Measurements from ENCODE around the gene GALNT9. TPM values are rescaled to one million over a fixed set of nuclear protein-coding genes. Genes with fewer than 3 reads are reported as not detected.

Gene GALNT9
- total RNA-seq, 2 experiments from 2014 or later = not detected

DNA sequence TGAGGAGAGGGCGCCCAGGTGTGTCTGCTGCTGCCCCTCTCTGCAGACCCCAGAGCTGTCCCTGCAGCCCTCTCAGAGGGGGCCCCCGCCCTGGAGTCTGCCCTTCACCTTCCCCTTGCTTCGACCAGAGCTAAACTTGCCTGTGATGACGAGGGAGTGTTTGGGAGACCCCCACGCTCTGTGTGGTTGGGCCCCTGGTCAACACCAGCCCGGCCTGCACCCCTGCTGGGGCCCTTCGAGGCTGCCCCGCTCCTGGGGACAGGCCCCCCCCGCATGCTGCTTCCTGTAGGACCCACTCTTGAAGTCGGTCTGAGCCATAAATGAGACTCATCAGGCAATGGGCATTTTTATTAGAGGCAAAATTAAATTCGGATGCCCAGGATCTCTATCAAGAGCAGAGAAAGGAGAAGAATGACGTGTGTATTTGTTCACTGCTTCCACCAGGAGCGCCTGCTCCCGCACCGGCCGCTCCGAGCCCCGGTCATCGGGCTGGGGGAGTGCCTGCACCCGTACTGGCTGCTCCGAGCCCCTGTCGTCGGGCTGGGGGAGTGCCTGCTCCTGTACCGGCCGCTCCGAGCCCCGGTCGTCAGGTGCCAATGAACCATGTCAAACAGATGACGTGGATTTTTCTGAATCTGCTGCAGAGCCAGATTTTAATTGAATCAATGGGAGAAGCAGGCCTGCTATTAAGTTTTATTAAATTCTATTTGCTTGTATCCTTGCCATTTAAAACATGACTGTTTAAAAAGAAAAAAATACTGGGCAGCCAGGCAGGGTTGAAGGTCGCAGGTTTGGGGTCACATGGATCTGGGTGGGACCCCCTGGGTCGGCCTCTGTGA, 137.5 kb downstream of the GALNT9 start:
- H3K27ac Mint-ChIP-seq = no peak overlapping the region
- no peak for DNase-seq
- ChIA-PET CTCF (no interaction called here), POLR2A (no interaction called here)
- peaks cover 23% of the 10 kb centered on the region for H3K4me1 Mint-ChIP-seq
- H3K9me3 Mint-ChIP-seq = peaks cover 12% of the 10 kb centered on the region
- peaks cover 7% of the 10 kb centered on the region for H3K36me3 Mint-ChIP-seq (ENCODE audit: low read depth)
- H3K4me3 Mint-ChIP-seq = no peak overlapping the region
- no peaks in the 10 kb centered on the region for H3K27me3 Mint-ChIP-seq

DNA sequence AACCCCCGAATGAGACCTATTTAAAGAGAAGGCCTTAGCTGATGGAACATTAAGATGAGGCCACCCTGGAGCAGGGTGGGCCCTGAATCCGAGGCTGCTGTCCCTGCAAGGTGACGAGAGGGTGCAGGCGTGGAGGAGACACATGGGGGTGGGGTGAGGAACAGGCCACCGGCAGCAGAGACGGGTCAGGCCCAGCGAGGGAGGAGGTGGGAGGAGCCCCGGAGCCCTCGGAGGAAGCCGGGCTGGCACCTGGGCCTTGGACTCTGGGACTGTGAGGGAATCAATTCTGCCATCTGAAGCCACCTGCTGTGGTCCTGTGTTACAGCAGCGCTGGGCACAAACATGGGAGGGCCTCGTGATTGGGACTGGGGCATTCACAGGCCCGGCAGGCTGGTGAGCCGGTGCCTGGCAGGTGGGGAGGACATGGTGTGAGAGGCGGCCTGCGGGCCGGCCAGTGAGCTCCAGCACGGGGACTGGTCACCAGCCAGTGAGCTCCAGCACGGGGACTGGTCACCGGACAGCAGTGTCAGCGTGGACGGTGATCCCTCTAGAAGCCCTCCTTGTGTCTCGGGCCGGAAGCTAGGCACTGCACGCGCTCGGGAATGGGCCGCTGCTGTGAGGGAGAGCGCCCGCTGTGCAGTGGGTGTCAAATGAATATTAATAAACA, 138.4 kb downstream of the GALNT9 start:
- H3K27ac Mint-ChIP-seq = peak overlapping the region; percentile 21
- POLR2A ChIA-PET = no interaction called here
- H3K36me3 Mint-ChIP-seq (ENCODE audit: low read depth) = peaks cover 8% of the 10 kb centered on the region
- peak overlapping the region; percentile 96 for H3K4me3 Mint-ChIP-seq
- H3K9me3 Mint-ChIP-seq = peaks cover 12% of the 10 kb centered on the region
- peaks cover 31% of the 10 kb centered on the region for H3K4me1 Mint-ChIP-seq
- CTCF ChIA-PET = no interaction called here
- no peaks in the 10 kb centered on the region for H3K27me3 Mint-ChIP-seq
- DNase-seq = no peak

GRCh38 chr12:132190012-132190755, 139.2 kb downstream of the GALNT9 start:
- no peak for DNase-seq

DNA sequence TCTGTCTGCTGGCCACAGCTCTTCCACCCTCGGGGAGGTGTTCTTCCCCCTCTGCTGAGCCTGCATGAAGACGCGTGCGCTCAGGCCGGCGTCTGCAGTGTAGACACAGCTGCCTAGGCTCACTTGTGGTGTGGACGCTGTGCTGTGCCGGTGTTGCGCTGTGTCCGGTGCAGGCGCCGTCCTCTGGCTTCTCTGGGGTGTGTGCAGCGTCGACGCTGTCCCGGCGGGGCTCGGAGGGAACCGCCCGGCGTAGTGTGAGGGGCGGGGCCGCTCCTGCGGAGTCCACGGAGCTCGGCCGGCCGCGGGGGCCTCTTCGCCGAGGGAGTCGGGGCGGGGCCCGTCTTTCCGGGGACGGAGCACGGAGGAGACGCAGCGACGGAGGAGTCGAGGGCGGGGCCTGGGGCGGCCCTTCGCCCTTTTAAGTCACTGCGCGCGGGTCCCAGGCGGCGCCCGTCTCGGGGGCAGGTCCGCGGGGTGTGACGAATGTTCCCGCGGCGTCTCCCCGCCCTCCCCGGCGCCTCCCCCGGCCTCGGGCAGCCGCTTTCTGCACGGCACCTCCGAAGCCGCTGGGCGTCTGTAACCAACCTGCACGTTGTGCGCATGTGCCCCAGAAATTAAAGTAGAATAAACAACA, 139.9 kb downstream of the GALNT9 start:
- POLR2A ChIA-PET = interaction anchor here (0.7 to 2.5 kb wide), 9 partner anchors 11 to 317 kb away, joined by 3 to 16 read pairs (median 4); no protein-coding TSS in a partner anchor

More at GRCh38 chr12:132190012-132190755, 139.2 kb downstream of the GALNT9 start:
- H3K27ac Mint-ChIP-seq = peak overlapping the region; percentile 90
- peaks cover 39% of the 10 kb centered on the region for H3K4me1 Mint-ChIP-seq
- CTCF ChIA-PET = interaction anchor here (1.6 to 1.7 kb wide), 2 partner anchors 10 to 36 kb away, joined by 3 to 4 read pairs; no protein-coding TSS in a partner anchor
- peak overlapping the region; percentile 96 for H3K4me3 Mint-ChIP-seq
- POLR2A ChIA-PET = interaction anchor here (1.2 to 2.5 kb wide), 6 partner anchors 11 to 316 kb away, joined by 3 to 16 read pairs (median 4); no protein-coding TSS in a partner anchor
- H3K9me3 Mint-ChIP-seq = peaks cover 12% of the 10 kb centered on the region
- peaks cover 4% of the 10 kb centered on the region for H3K27me3 Mint-ChIP-seq
- peaks cover 12% of the 10 kb centered on the region for H3K36me3 Mint-ChIP-seq (ENCODE audit: low read depth)

DNA sequence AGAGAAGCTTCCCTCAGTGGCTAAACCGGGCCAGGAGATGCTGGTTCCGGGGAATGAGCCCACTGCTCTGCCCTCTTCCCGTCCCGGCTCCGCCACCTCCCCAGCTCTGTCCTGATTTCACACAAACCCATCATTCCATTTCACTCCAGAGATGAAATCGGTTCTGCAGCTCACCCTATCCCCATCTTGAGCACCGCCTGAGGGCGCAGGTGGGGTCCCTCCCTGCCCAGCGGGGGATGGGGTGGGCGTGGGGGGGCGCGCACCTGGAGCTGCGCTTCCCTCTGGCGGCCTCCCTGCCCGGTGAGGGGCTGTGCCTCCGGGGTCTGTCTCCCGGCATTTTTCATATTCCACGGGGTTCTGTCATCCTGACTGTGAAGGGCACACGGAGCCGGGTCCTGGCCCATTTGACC, 140.5 kb downstream of the GALNT9 start:
- H3K27ac Mint-ChIP-seq = peak overlapping the region; percentile 81
- peaks cover 40% of the 10 kb centered on the region for H3K4me1 Mint-ChIP-seq
- H3K36me3 Mint-ChIP-seq (ENCODE audit: low read depth) = peaks cover 12% of the 10 kb centered on the region
- POLR2A ChIA-PET = interaction anchor here (0.7 to 2.5 kb wide), 9 partner anchors 10 to 318 kb away, joined by 3 to 16 read pairs (median 4); no protein-coding TSS in a partner anchor
- peak overlapping the region; percentile 96 for H3K4me3 Mint-ChIP-seq
- no peak for DNase-seq
- H3K9me3 Mint-ChIP-seq = peaks cover 7% of the 10 kb centered on the region
- peaks cover 11% of the 10 kb centered on the region for H3K27me3 Mint-ChIP-seq
- CTCF ChIA-PET = interaction anchor here (1.6 to 1.7 kb wide), 2 partner anchors 9 to 35 kb away, joined by 3 to 4 read pairs; no protein-coding TSS in a partner anchor

More for the DNA sequence above, 139.9 kb downstream of the GALNT9 start:
- Mint-ChIP-seq H3K36me3 (ENCODE audit: low read depth) (peaks cover 12% of the 10 kb centered on the region), H3K4me3 (peak overlapping the region; percentile 96), H3K27ac (peak overlapping the region; percentile 90), H3K4me1 (peaks cover 40% of the 10 kb centered on the region), H3K9me3 (peaks cover 12% of the 10 kb centered on the region), H3K27me3 (peaks cover 7% of the 10 kb centered on the region)
- DNase-seq = peak; percentile 97
- CTCF ChIA-PET = interaction anchor here (1.6 to 1.7 kb wide), 2 partner anchors 10 to 36 kb away, joined by 3 to 4 read pairs; no protein-coding TSS in a partner anchor

DNA sequence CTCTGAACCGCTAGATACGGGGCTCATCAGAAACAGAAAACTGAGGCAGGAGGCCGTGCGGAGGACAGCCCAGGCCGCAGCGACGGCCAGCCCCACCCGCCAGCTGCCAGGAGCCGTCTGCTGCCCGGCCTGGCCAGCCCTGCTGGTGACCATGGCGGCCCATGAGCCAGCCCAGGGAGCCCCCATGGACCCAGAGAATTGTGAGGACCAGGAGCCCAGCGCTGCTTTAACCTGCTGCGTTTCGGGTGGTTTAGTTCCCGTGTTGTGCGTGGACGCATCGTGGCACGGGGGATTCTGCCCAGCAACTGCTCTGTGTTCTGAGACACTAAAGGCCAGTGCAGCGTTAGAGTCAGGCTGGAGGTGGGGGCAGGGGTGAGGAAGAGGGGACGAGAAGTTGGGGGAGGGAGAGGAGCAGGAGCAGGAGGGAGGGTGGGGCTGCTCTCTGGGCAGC, 140.9 kb downstream of the GALNT9 start:
- Mint-ChIP-seq H3K27me3 (peaks cover 11% of the 10 kb centered on the region), H3K36me3 (ENCODE audit: low read depth) (peaks cover 11% of the 10 kb centered on the region), H3K4me3 (peak overlapping the region; percentile 60), H3K9me3 (peaks cover 4% of the 10 kb centered on the region), H3K27ac (no peak overlapping the region), H3K4me1 (peaks cover 40% of the 10 kb centered on the region)
- DNase-seq = no peak
- CTCF ChIA-PET = interaction anchor here (1.6 kb wide), 1 partner anchor 35 kb away, joined by 4 read pairs; no protein-coding TSS in a partner anchor
- POLR2A ChIA-PET = interaction anchor here (0.9 to 2.5 kb wide), 5 partner anchors 10 to 318 kb away, joined by 3 to 16 read pairs (median 4); no protein-coding TSS in a partner anchor

DNA sequence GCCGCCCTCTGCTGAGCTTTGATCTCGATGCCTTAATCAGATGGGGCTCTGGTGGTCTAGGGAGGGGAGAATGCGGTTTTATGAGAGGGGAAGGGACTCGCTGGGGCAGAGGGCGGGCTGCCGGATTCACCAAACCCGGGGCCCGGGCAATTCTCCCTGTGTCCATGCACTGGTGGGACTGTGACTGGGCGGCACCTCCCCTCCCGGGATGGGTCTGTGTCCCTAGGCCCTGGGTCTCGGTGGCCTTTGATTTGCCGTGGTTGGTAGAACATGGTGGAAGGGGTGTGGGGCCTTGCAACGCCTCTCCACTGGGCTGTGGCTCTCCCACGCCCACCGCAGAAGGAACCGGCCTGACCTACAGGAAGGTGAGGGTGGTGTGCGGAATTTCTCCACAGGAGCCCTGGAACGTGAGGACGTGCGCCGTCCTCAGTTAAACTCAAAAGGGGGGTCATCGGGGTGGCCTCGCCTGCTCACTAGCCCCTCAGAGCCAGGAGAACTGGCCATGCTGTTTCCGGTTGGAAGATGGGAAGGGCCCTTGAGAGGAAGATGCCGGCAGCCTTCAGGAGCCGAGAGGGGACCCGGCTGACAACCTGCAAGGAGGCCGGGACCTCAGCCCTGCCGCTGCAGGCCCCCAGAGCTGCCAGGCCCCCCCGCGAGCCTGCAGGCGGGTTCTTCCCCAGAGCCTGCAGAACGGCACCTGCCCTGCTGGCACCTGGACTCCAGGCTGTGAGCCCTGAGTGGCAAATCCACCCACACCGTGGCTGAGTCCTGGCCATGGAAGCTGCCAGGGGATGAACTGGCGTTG, 141.5 kb downstream of the GALNT9 start:
- H3K4me1 Mint-ChIP-seq = peaks cover 40% of the 10 kb centered on the region
- H3K27me3 Mint-ChIP-seq = peaks cover 16% of the 10 kb centered on the region
- no peak overlapping the region for H3K27ac Mint-ChIP-seq
- POLR2A ChIA-PET = interaction anchor here (1.7 to 2.5 kb wide), 2 partner anchors 9 to 319 kb away, joined by 4 to 16 read pairs; no protein-coding TSS in a partner anchor
- no peak for DNase-seq
- CTCF ChIA-PET = interaction anchor here (1.0 kb wide), 1 partner anchor 34 kb away, joined by 3 read pairs; no protein-coding TSS in a partner anchor
- peak overlapping the region; percentile 56 for H3K4me3 Mint-ChIP-seq
- no peaks in the 10 kb centered on the region for H3K9me3 Mint-ChIP-seq
- peaks cover 8% of the 10 kb centered on the region for H3K36me3 Mint-ChIP-seq (ENCODE audit: low read depth)

GRCh38 chr12:132186857-132187620, 142.3 kb downstream of the GALNT9 start:
- peaks cover 40% of the 10 kb centered on the region for H3K4me1 Mint-ChIP-seq
- peaks cover 8% of the 10 kb centered on the region for H3K36me3 Mint-ChIP-seq (ENCODE audit: low read depth)
- ChIA-PET POLR2A (no interaction called here), CTCF (interaction anchor here (1.0 to 1.3 kb wide), 2 partner anchors 9 to 33 kb away, joined by 3 read pairs; no protein-coding TSS in a partner anchor)
- peak overlapping the region; percentile 86 for H3K27ac Mint-ChIP-seq
- peaks cover 16% of the 10 kb centered on the region for H3K27me3 Mint-ChIP-seq
- peaks cover 3% of the 10 kb centered on the region for H3K9me3 Mint-ChIP-seq
- H3K4me3 Mint-ChIP-seq = peak overlapping the region; percentile 74
- DNase-seq = no peak

DNA sequence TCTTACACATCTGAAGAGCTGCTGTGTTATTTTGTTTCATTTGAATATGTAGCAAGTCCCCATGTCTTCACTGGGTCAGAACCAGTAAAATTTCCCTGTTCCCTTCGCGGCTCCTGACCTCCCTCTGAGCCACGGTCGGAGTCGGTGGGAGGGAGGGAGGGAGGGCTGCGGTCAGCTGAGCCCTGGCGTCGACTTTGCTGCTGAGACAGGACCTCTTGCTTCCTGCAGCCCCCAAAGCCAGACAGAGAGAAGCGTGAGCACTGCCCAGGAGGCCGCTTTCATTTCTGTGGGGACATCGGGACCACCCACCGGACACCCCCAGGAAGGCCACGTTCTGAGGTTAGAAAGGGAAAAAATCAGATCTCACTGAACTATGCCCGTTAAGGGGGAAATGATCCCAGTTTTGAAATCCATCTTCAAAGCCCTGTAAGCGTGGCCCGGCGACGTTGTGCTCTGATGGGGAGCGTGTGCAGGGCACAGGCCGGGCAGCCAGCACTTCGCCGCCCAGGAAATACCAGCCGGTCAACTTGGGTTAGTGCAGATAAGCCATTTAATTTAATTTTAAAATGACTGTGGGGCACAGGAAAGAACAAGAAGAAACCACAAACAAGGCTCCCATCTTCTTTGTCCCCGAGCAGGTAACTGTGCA, 143.1 kb downstream of the GALNT9 start:
- H3K27me3 Mint-ChIP-seq = peaks cover 16% of the 10 kb centered on the region
- peaks cover 8% of the 10 kb centered on the region for H3K36me3 Mint-ChIP-seq (ENCODE audit: low read depth)
- peak overlapping the region; percentile 86 for H3K27ac Mint-ChIP-seq
- no peak for DNase-seq
- CTCF ChIA-PET = interaction anchor here (1.0 to 1.4 kb wide), 3 partner anchors 8 to 32 kb away, joined by 3 to 7 read pairs (median 3); no protein-coding TSS in a partner anchor
- POLR2A ChIA-PET = interaction anchor here (0.7 to 1.2 kb wide), 2 partner anchors 11 to 18 kb away, joined by 4 read pairs; no protein-coding TSS in a partner anchor
- peaks cover 40% of the 10 kb centered on the region for H3K4me1 Mint-ChIP-seq
- peak overlapping the region; percentile 74 for H3K4me3 Mint-ChIP-seq
- H3K9me3 Mint-ChIP-seq = peaks cover 7% of the 10 kb centered on the region

DNA sequence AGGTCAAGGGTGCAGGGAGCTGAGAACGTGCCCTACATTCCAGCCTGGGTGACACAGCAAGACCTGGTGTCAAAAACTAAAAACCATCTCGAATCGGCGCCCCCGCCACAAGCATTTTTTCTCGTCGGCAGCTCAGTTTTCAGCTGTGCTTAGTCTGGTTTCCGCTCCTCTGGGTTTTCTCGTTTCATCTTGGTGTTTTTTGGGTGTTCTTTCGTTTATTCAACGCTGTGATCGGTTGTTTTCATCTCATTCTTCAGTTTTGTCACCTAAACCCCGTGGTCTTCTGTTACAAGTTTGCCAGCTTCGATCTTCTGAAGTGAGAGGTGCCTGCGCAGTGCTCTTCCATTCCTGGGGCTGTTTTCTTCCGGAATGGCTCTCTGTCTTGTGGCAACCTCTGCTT, 143.7 kb downstream of the GALNT9 start:
- peaks cover 39% of the 10 kb centered on the region for H3K4me1 Mint-ChIP-seq
- peak overlapping the region; percentile 74 for H3K4me3 Mint-ChIP-seq
- H3K27ac Mint-ChIP-seq = peak overlapping the region; percentile 86
- peaks cover 8% of the 10 kb centered on the region for H3K36me3 Mint-ChIP-seq (ENCODE audit: low read depth)
- peaks cover 10% of the 10 kb centered on the region for H3K9me3 Mint-ChIP-seq
- no peak for DNase-seq
- H3K27me3 Mint-ChIP-seq = peaks cover 16% of the 10 kb centered on the region
- POLR2A ChIA-PET = interaction anchor here (0.6 to 2.0 kb wide), 5 partner anchors 10 to 42 kb away, joined by 3 to 7 read pairs (median 4); partner anchors contain the start of gene DDX51
- CTCF ChIA-PET = interaction anchor here (1.1 to 1.4 kb wide), 2 partner anchors 23 to 32 kb away, joined by 3 to 7 read pairs; no protein-coding TSS in a partner anchor

All from activated CD4-positive, alpha-beta memory T cell treated with anti-CD3 and anti-CD28 coated beads, Interleukin-2, amount 10 ng/mL, durations not matched to agents 7 days and 5 days (primary cell).